Mesothelial cell of epicardium (in vitro differentiated cells): ENCODE data around the gene AFF3. TPM values are rescaled to one million over a fixed set of nuclear protein-coding genes. Genes with fewer than 3 reads are reported as not detected.

Experiments
- DNase-seq, 2 experiments: peaks; one replicate each; pipeline ENCODE4 v3.0.0; 2021; ENCODE audit warnings: low spot score in 2 of 2; ENCODE audit not compliant: unreplicated experiment in 2 of 2
- H3K27ac Mint-ChIP-seq: 2 replicates; pipeline ENCODE4 v1.8.0; 2021; ENCODE audit warnings: mixed read lengths
- H3K27me3 Mint-ChIP-seq: 2 replicates; pipeline ENCODE4 v1.8.0; 2021; ENCODE audit warnings: low read depth, mixed read lengths
- H3K36me3 Mint-ChIP-seq: 2 replicates; pipeline ENCODE4 v1.8.0; 2021; ENCODE audit warnings: mixed read lengths
- H3K4me1 Mint-ChIP-seq: 2 replicates; pipeline ENCODE4 v1.8.0; 2021; ENCODE audit warnings: mixed read lengths
- H3K4me3 Mint-ChIP-seq: 2 replicates; pipeline ENCODE4 v1.8.0; 2021; ENCODE audit warnings: mild to moderate bottlenecking, moderate library complexity, mixed read lengths
- H3K9me3 Mint-ChIP-seq: 2 replicates; pipeline ENCODE4 v1.8.0; 2021; ENCODE audit warnings: mixed read lengths
- total RNA-seq: library from RNA; stranded (reverse); gene quantifications from 3 replicates; pipeline ENCODE4 v1.2.1, GENCODE V29; 2021
- TF ChIP-seq, protein P1 (sequence below): fragments of 200-600 bp; sonication (generic); IDR thresholded peaks from one replicate; pipeline ENCODE4 v1.5.0; 2021; ENCODE audit warnings: antibody characterized with exemption; ENCODE audit not compliant: unreplicated experiment

The AFF3 gene
- total RNA-seq, 1 donor from 2014 or later: 14.4 TPM

DNA sequence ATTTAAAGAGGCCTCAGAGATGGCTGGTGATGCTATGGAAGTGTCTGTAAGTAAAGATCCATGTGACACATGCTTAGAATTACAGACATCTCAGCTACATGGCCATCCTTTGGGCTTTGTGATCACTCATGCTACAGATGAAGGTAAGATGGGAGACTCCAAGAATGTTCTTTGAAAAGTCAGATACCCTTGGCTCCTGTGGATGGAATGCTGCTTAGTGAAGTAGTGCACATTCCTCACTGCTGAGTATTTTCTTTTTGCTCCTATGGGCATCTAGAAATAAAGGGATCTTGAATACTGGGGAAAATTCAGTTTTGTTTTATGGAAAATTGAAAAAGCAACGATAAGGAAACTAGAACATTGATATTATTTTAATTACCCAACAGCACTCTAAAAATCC, 597.3 kb downstream of the AFF3 start:
- no peak for DNase-seq
- Mint-ChIP-seq H3K4me1 (no peaks in the 10 kb centered on the region), H3K9me3 (no peaks in the 10 kb centered on the region), H3K27ac (no peak overlapping the region), H3K36me3 (no peaks in the 10 kb centered on the region), H3K27me3 (peaks cover 10% of the 10 kb centered on the region), H3K4me3 (no peak overlapping the region)
- TF ChIP-seq, protein P1, sequence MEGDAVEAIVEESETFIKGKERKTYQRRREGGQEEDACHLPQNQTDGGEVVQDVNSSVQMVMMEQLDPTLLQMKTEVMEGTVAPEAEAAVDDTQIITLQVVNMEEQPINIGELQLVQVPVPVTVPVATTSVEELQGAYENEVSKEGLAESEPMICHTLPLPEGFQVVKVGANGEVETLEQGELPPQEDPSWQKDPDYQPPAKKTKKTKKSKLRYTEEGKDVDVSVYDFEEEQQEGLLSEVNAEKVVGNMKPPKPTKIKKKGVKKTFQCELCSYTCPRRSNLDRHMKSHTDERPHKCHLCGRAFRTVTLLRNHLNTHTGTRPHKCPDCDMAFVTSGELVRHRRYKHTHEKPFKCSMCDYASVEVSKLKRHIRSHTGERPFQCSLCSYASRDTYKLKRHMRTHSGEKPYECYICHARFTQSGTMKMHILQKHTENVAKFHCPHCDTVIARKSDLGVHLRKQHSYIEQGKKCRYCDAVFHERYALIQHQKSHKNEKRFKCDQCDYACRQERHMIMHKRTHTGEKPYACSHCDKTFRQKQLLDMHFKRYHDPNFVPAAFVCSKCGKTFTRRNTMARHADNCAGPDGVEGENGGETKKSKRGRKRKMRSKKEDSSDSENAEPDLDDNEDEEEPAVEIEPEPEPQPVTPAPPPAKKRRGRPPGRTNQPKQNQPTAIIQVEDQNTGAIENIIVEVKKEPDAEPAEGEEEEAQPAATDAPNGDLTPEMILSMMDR: no peak

DNA sequence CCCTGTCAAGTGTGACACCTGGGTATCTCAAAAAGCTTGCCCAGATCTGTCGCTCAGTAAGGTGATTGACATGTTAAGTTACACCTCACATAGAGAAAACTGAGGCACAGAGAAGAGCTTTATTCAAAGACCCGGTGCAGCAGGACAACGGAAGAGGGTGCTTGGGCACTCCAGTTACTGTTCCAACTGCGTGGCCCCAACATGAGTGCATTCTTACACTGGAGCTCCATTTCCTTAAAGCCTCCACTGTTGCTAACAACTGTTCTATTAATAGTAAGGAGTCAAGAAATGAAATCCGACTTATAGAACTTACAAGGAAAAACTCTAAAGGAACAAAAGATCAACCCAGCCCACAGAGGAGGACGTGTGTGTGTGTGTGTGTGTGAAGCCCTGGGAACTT, 597.8 kb downstream of the AFF3 start:
- Mint-ChIP-seq H3K4me1 (no peaks in the 10 kb centered on the region), H3K27ac (no peak overlapping the region), H3K27me3 (peaks cover 10% of the 10 kb centered on the region), H3K36me3 (no peaks in the 10 kb centered on the region), H3K4me3 (no peak overlapping the region), H3K9me3 (no peaks in the 10 kb centered on the region)
- no peak for DNase-seq
- TF ChIP-seq, protein P1: no peak

DNA sequence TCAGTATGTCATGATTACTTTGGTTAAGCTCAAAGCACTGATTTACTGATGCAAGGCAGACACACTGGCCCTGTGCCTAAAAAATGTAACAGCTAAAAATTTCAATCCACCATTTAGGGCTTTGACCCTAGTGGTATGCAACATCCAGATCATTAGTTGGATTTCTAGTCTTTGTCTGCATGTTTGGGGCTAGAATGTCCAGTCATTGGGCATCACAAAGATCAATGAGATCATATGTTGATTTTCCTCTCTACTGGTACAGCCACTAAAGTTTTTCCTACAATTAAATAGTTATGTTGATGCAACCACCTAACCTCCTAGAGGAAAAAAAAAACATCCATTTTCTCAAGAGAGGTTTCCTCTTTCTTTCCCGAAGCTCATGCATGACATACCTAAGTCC, 599.1 kb downstream of the AFF3 start:
- no peak overlapping the region for H3K27ac Mint-ChIP-seq
- no peak overlapping the region for H3K4me3 Mint-ChIP-seq
- H3K4me1 Mint-ChIP-seq: no peaks in the 10 kb centered on the region
- H3K36me3 Mint-ChIP-seq: no peaks in the 10 kb centered on the region
- TF ChIP-seq, protein P1: no peak
- no peak for DNase-seq
- H3K27me3 Mint-ChIP-seq: peaks cover 13% of the 10 kb centered on the region
- H3K9me3 Mint-ChIP-seq: peaks cover 3% of the 10 kb centered on the region

DNA sequence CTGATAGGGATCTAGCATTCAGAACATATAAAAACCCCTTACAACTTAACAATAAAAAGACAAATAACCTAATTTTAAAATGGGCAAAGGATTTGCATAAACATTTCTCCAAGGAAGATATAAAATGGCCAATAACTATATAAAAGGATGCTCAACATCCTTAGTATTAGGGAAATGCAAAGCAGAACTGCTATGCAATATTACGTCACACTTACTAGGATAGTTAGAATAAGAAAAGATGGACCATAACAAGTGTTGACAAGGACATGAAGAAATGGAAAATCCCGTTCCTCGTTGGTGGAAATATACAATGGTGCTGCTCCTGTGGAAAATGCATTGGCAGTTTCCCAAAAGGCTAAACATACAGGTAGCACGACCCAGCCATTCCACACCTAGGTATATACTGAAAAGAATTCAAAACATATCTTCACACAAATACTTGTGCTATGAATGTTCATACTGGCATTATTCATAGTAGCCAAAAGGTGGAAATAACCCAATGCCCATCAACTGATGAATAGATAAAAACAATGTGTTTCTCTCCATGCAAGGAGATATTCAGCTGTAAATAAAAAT, 604.4 kb downstream of the AFF3 start:
- H3K27ac Mint-ChIP-seq: no peak overlapping the region
- H3K27me3 Mint-ChIP-seq: peaks cover 14% of the 10 kb centered on the region
- TF ChIP-seq, protein P1: no peak
- H3K9me3 Mint-ChIP-seq: peaks cover 20% of the 10 kb centered on the region
- no peak for DNase-seq
- no peaks in the 10 kb centered on the region for H3K36me3 Mint-ChIP-seq
- no peak overlapping the region for H3K4me3 Mint-ChIP-seq
- H3K4me1 Mint-ChIP-seq: no peaks in the 10 kb centered on the region

DNA sequence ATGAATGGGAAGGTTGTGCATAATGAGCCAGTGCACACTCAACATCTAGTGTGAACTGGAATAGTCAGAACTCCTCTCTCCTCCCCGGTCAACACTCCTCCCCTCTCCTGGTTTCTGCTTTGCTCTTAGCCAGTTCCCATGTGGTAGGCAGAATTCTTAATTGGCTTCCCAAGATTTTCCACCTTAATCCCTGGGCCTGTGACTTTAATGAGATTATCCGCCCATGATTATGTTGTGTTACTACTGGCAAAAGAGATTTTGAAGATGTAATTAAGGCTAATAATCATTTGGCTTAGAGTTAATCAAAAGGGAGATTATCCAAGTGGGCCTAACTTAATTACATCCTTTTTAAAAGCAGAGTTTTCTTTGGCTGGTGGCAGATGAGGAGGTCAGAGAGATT, 618.3 kb downstream of the AFF3 start:
- H3K4me3 Mint-ChIP-seq: no peak overlapping the region
- H3K27ac Mint-ChIP-seq: no peak overlapping the region
- peaks cover 16% of the 10 kb centered on the region for H3K27me3 Mint-ChIP-seq
- no peaks in the 10 kb centered on the region for H3K9me3 Mint-ChIP-seq
- H3K4me1 Mint-ChIP-seq: peaks cover 6% of the 10 kb centered on the region
- no peaks in the 10 kb centered on the region for H3K36me3 Mint-ChIP-seq
- no peak for DNase-seq
- TF ChIP-seq, protein P1: no peak

DNA sequence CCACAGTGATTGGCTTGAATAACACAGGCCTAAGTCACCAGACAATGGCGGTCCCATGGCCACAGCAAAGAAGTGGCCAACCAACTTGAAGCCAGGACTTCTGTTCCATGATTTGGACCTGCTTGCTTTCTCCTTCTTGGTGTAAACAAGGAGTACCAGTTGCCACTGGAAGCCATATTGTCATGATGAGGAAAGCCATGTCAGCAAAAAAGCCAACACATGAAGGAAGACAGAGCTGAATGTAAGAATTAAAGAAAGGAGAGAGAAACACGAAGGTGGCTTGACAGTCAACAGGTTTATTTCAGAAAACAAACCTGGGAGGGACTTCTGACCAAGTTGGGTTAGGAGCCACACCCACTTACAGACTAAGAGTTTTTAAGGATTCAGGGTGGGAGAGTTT, 620.2 kb downstream of the AFF3 start:
- DNase-seq: no peak
- Mint-ChIP-seq H3K4me1 (peaks cover 6% of the 10 kb centered on the region), H3K4me3 (no peak overlapping the region), H3K36me3 (no peaks in the 10 kb centered on the region), H3K27me3 (peaks cover 10% of the 10 kb centered on the region), H3K27ac (no peak overlapping the region), H3K9me3 (no peaks in the 10 kb centered on the region)
- TF ChIP-seq, protein P1: no peak
